Esophagus muscularis mucosa (tissue), 4 donors: ENCODE measurements around the gene EPC2. TPM values are rescaled to one million over a fixed set of nuclear protein-coding genes. Genes with fewer than 3 reads are reported as not detected.
A peak's percentile ranks its signal among the peaks of the same experiment; 100 is the strongest.
"Not testable (repeated sequence)": the region's sequence is repeated elsewhere in the genome, so short reads cannot be mapped to it uniquely, and the experiment has no call there.

Source experiments
- DNase-seq: peaks from one replicate; pipeline ENCODE4 v3.0.0-alpha.2; 2017; ENCODE audit errors: extremely low spot score
- H3K27ac ChIP-seq, 4 donors: fragments of 200-600 bp; sonication (generic); replicated peaks in 1 of 4; 1 replicate in 3 of 4; 2 replicates in 1 of 4; pipeline ENCODE4 v1.5.1; 2016 to 2019; ENCODE audit warnings: mild to moderate bottlenecking in 1 of 4
- H3K27me3 ChIP-seq, 4 donors: fragments of 200-600 bp; sonication (generic); one replicate each; pipeline versions ENCODE4 v1.5.1 to v1.6.0; 2016 to 2019
- H3K36me3 ChIP-seq, 4 donors: fragments of 200-600 bp; sonication (generic); one replicate each; pipeline ENCODE4 v1.5.1; 2016 to 2019
- H3K4me1 ChIP-seq, 4 donors: fragments of 200-600 bp; sonication (generic); one replicate each; pipeline ENCODE4 v1.5.1; 2016 to 2019
- H3K4me3 ChIP-seq, 4 donors: fragments of 200-600 bp; sonication (generic); 1 replicate in 2 of 4; 2 replicates in 2 of 4; pipeline ENCODE4 v1.5.1; 2016 to 2019; ENCODE audit warnings: mild to moderate bottlenecking in 4 of 4, moderate library complexity in 1 of 4
- H3K9me3 ChIP-seq, 4 donors: fragments of 200-600 bp; sonication (generic); 1 replicate in 3 of 4; 2 replicates in 1 of 4; pipeline ENCODE4 v1.5.1; 2016 to 2019
- EP300 ChIP-seq: sonication (generic); formaldehyde crosslinking; IDR thresholded peaks from one replicate; pipeline ENCODE4 v1.6.1; 2017; ENCODE audit warnings: antibody characterized with exemption
- POLR2A ChIP-seq: fragments of 450-650 bp; IDR thresholded peaks from one replicate; pipeline ENCODE4 v1.6.1; 2017; ENCODE audit warnings: antibody characterized with exemption, moderate library complexity, mild to moderate bottlenecking, low read depth
- POLR2AphosphoS5 ChIP-seq, 2 donors: sonication (generic); formaldehyde crosslinking; IDR thresholded peaks; one replicate each; pipeline ENCODE4 v1.6.1; 2017; ENCODE audit warnings: antibody characterized with exemption in 2 of 2
- WGBS: methylation state at CpG from one replicate; pipeline ENCODE4 v1.1.5; 2018; 5-methylcytosine and 5-hydroxymethylcytosine counted together
- intact Hi-C: fragments of 100-400 bp; cut with DNase I; formaldehyde crosslinking; loops from one replicate; pipeline ENCODE4 v1.15.1; 2023
- total RNA-seq, 4 donors: library from RNA; depleted of rRNA; stranded (reverse); fragments of >200 nt; gene quantifications; one replicate each; pipeline versions ENCODE4 v1.1.0 to v1.2.1, GENCODE V29; 2016
- TF ChIP-seq, protein P1 (sequence below), 3 experiments: fragments of 200-600 bp in 2 of 3; fragments of 450-650 bp in 1 of 3; sonication (generic) in 2 of 3; IDR thresholded peaks; one replicate each; pipeline ENCODE4 v1.5.1; 2017 to 2019; ENCODE audit warnings: antibody characterized with exemption in 3 of 3, mild to moderate bottlenecking in 2 of 3, moderate library complexity in 1 of 3

EPC2 gene
- total RNA-seq, 4 donors from 2014 or later: 25.0 to 34.1 (median 28.1) TPM

DNA sequence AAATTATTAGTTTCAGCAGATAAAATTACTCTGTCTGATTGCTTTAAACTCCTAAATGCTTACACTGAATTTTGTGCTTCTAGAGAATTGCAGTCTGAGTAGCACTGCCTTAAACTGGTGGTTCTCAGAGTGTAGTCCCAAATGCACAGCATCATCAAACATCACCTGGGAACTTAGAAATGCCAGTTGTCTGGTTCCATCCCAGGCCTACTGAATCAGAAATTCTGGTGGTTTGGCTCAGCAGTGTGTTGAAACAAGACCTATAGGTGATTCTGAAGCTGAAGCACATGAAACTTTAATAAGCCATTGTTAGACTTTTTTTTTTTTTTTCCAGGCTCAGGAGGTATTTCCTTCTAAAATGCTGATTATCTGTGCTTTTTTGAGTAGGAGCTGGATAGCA, 22.0 kb downstream of the EPC2 start:
- Histone ChIP-seq H3K9me3 (no peaks in the 10 kb centered on the region), H3K36me3 (no peaks in the 10 kb centered on the region), H3K27ac (no peak overlapping the region), H3K27me3 (no peaks in the 10 kb centered on the region), H3K4me1 (peaks cover 3 to 29% (median 25%) of the 10 kb centered on the region in 4 donors), H3K4me3 (no peak overlapping the region)
- no peak for TF ChIP-seq EP300
- TF ChIP-seq POLR2AphosphoS5 (IDR thresholded peaks at IDR 0.05): no peak
- TF ChIP-seq, protein P1, sequence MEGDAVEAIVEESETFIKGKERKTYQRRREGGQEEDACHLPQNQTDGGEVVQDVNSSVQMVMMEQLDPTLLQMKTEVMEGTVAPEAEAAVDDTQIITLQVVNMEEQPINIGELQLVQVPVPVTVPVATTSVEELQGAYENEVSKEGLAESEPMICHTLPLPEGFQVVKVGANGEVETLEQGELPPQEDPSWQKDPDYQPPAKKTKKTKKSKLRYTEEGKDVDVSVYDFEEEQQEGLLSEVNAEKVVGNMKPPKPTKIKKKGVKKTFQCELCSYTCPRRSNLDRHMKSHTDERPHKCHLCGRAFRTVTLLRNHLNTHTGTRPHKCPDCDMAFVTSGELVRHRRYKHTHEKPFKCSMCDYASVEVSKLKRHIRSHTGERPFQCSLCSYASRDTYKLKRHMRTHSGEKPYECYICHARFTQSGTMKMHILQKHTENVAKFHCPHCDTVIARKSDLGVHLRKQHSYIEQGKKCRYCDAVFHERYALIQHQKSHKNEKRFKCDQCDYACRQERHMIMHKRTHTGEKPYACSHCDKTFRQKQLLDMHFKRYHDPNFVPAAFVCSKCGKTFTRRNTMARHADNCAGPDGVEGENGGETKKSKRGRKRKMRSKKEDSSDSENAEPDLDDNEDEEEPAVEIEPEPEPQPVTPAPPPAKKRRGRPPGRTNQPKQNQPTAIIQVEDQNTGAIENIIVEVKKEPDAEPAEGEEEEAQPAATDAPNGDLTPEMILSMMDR (IDR thresholded peaks at IDR 0.05): no peak
- TF ChIP-seq POLR2A: no peak
- no peak for DNase-seq
- intact Hi-C loops: no loop called here

DNA sequence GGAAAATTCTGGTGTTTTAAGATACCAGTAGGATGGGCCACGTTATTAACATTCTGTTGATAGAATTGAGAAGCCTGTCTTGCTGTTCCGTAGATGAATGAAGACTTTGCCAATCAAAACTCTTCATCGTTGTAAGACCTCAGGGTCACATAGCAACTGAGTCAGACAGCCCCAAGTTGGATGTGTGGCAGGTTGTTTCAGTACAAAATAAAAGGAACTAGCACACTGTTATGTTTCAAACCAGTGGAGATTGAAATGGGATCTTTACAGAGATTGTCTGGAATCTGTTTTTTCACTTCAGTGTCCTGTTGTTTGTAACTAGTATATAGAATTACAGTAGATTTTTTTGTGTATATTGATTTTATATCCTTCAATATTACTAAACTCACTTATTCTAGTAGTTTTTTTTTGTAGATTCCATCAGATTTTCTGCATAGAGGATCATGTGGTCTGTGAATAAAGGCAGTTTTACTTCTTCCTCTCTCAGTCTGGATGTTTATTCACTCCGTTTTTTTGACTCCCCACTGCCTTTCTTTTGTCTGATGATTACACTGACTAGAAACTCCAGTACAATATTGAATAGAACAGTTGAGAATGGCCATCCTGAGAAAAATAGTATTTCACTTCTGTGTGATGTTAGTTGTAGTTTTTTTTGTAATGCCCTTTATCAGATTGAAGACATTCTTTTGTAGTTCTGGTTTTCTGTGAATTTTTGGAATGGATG, 22.7 kb downstream of the EPC2 start:
- WGBS: 41% methylated on average over 4 of the region's 4 CpGs
- Histone ChIP-seq H3K4me1 (peaks cover 3 to 29% (median 25%) of the 10 kb centered on the region in 4 donors), H3K36me3 (no peaks in the 10 kb centered on the region), H3K27me3 (no peaks in the 10 kb centered on the region), H3K27ac (no peak overlapping the region), H3K9me3 (no peaks in the 10 kb centered on the region), H3K4me3 (no peak overlapping the region)
- no peak for DNase-seq
- intact Hi-C loops: no loop called here
- no peak for TF ChIP-seq POLR2A

DNA sequence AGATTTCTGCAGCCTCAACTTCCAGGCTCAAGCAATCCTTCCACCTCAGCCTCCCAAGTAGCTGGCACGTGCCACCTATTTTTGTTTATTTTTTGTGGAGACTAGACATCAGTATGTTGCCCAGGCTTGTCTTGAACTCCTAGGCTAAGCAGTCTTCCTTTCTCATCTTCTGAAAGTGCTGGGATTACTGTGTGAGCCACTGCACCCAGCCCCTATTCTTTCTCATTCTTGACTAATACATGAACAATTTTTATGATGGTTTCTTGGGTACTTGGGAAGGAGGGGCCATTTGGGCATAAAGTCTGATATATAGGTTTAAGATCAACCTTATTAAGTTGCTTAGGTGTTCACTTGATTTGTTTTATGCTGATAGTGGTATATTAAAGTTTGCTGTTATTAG, 26.2 kb downstream of the EPC2 start:
- 70% methylated on average over 1 of the region's 1 CpG for WGBS
- no peaks in the 10 kb centered on the region for H3K27me3 ChIP-seq
- H3K4me1 ChIP-seq: peaks cover 18 to 43% (median 38%) of the 10 kb centered on the region in 4 donors
- no peak for DNase-seq
- H3K36me3 ChIP-seq: no peaks in the 10 kb centered on the region
- TF ChIP-seq POLR2A (no peak), EP300 (no peak), POLR2AphosphoS5 (IDR thresholded peaks at IDR 0.05) (no peak)
- TF ChIP-seq, protein P1 (IDR thresholded peaks at IDR 0.05): no peak
- no peaks in the 10 kb centered on the region for H3K9me3 ChIP-seq
- no peak overlapping the region for H3K27ac ChIP-seq
- H3K4me3 ChIP-seq: no peak overlapping the region
- intact Hi-C loops: no loop called here

DNA sequence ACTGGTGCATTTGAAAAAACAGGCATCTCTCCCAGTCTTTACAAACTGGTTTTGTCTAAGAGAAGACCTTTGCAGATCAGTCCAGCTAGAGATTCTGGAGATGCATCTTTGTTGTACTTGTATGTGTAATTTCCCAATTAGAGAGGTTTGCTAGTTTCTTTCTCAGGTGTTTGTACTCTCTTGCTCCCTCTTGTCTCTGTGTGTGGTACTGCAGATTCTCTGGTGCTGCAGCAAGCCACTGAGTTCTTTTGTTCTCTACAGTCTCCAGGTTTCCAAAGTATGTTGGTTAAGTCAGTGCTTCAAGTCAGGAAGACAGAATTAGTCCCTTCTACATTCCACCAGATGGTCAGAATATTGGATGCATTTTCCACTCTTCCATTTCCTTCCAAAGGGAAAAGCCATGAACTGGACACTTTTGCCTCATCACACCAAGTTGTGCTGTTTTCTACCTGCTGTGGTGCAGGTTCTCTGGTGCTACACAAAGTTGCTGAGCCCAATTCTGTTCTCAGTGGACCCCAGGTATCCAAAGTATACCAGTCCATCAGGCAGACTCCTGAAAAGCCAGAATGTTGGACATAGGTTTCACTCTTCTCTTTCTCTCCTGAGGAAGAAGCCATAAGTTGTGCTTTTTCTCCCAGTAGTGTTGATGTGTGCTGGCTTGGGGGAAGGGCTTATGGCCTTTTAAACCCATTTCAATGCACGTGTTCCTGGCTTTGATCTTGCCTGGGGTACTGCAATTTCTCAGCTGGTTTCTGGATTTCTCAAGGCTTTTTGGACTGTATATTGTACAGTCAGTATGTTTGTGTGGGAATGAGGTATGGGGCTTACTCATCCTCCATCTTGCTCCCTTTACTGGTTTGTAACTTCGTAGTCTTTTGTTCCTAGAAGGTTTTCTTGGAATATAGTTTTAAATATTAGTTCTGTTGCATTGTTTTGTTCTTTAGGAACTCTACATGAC, 29.8 kb downstream of the EPC2 start:
- H3K36me3 ChIP-seq: no peaks in the 10 kb centered on the region
- intact Hi-C loops: no loop called here
- no peak overlapping the region for H3K27ac ChIP-seq
- H3K9me3 ChIP-seq: no peaks in the 10 kb centered on the region
- no peaks in the 10 kb centered on the region for H3K27me3 ChIP-seq
- 81% methylated on average over 2 of the region's 2 CpGs for WGBS
- no peak for TF ChIP-seq POLR2AphosphoS5 (IDR thresholded peaks at IDR 0.05)
- TF ChIP-seq POLR2A: no peak
- no peak for TF ChIP-seq EP300
- TF ChIP-seq, protein P1 (IDR thresholded peaks at IDR 0.05): peak in 1 of 3 experiments; percentile 51
- no peak overlapping the region for H3K4me3 ChIP-seq
- no peak for DNase-seq
- peaks cover 24 to 40% (median 28%) of the 10 kb centered on the region in 4 donors for H3K4me1 ChIP-seq

DNA sequence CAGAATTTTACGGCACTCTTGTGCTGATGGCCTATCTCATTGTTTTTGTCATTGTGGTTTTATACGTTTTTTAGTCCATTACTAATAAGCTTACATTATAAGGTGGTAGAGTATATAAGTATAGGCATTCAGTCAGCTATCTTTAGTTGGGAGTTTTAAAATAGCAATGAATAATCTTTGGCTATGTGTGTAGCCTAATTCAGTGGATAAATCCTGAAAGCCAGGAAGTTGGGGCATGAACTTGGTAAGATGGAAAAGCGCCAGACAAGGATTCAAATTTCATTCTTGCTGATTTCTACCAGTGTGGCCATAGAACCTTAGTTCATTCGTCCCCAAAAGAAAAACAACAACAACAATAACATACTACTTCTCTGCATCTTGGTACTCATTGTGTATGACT, 31.2 kb downstream of the EPC2 start:
- intact Hi-C loops: no loop called here
- Histone ChIP-seq H3K4me1 (peaks cover 24 to 43% (median 37%) of the 10 kb centered on the region in 4 donors), H3K4me3 (no peak overlapping the region), H3K9me3 (no peaks in the 10 kb centered on the region), H3K36me3 (no peaks in the 10 kb centered on the region), H3K27ac (no peak overlapping the region), H3K27me3 (no peaks in the 10 kb centered on the region)
- WGBS: 64% methylated on average over 4 of the region's 4 CpGs
- TF ChIP-seq EP300 (no peak), POLR2A (no peak)
- TF ChIP-seq, protein P1 (IDR thresholded peaks at IDR 0.05): no peak
- DNase-seq: no peak

DNA sequence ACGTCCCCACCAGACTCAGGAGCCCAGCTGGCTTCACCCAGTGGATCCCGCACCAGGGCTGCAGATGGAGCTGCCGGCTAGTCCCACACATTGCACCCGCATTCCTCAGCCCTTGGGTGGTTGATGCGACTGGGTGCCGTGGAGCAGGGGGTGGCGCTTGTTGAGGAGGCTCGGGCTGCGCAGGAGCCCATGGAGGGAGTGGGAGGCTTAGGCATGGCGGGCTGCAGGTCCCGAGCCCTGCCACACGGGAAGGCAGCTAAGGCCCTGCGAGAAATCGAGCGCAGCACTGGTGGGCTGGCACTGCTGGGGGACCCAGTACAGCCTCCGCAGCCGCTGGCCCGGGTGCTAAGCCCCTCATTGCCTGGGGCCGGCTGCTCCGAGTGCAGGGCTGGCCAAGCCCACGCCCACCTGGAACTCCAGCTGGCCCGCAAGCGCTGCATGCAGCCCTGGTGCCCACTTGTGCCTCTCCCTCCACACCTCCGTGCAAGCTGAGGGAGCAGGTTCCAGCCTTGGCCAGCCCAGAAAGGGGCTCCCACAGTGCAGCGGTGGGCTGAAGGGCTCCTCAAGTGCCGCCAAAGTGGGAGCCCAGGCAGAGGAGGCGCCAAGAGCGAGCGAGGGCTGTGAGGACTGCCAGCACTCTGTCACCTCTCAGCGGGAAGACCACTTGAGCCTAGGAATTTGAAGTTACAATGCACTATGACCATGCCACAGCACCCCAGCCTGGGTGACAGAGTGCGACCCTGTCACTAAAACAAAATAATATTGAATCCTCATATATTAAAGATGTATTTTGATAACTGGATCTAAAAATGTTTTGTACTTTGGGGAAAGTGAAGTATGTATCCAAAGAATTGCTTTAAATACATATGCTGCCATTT, 34.0 kb downstream of the EPC2 start:
- DNase-seq: not testable (repeated sequence)
- WGBS: 100% methylated on average over 5 of the region's 31 CpGs

More for the DNA sequence above, 34.0 kb downstream of the EPC2 start:
- H3K9me3 ChIP-seq, H3K36me3 ChIP-seq, intact Hi-C loops, H3K4me3 ChIP-seq, H3K27ac ChIP-seq, H3K27me3 ChIP-seq: not testable (repeated sequence)
- H3K4me1 ChIP-seq: peaks cover 24 to 43% (median 39%) of the 10 kb centered on the region in 4 donors
